ENCODE results near the gene DUSP2.
"Not testable (repeated sequence)": the region's sequence is repeated elsewhere in the genome, so short reads cannot be mapped to it uniquely, and the experiment has no call there.

DUSP2 gene

GRCh38 chr2:96161898-96162297 is 16.7 kb upstream of the DUSP2 start:
- DNase-seq = no peak

DNA sequence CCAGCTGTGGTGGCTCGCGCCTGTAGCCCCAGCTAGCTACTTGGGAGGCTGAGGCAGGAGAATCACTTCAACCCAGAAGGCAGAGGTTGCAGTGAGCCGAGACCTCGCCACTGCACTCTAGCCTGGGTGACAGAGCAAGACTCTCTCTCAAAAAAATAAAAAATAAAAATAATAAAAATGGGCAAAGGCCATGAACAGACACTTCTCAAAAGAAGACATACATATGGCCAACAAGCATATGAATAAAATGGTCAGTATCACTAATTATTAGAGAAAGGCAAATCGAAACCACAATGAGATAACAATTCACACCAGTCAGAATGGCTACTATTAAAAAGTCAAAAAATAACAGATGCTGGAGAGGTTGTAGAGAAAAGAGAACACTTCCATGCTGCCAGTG is 15.1 kb upstream of the DUSP2 start:
- not testable (repeated sequence) for DNase-seq

DNA sequence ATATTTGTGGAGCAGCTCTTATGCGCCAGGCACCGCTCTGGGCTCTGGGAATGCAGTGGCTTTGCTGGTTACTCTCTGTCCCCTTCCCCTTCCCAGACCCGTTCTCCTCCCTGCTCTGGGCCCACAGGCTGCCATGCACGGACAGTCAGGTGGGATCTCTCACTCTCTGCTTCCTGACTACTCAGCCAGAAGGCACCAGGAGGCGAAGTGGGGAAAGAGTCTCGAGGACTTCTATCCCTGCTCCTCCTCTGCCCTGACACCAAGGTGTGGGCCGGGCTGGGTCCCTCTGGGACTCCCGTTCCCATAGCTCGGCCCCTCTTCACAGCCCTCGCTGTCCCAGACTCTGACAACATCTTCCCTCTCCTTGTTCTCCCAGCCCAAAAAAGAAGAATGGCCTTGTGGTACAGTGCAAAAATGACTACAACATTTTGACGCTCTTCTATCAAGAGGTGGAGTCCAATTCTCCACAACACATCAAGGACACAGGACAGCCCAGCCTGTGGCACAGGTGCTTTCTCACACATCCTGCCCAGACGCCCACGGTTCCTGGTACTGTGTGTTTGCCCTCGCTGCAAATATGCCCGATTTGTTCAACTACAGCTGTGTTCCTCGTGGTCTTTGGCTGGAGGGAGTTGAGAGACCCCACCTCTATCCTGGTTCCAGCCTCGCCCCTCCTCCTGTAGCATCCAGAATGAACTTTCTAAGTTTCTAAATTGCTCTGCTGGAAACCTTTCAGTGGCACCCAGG is 14.0 kb upstream of the DUSP2 start:
- no peak for DNase-seq

- no peak for DNase-seq
These were observed 13.3 kb upstream of the DUSP2 start for GRCh38 chr2:96158554-96158940.

GRCh38 chr2:96157649-96158553 is 12.7 kb upstream of the DUSP2 start:
- no peak for DNase-seq

DNA sequence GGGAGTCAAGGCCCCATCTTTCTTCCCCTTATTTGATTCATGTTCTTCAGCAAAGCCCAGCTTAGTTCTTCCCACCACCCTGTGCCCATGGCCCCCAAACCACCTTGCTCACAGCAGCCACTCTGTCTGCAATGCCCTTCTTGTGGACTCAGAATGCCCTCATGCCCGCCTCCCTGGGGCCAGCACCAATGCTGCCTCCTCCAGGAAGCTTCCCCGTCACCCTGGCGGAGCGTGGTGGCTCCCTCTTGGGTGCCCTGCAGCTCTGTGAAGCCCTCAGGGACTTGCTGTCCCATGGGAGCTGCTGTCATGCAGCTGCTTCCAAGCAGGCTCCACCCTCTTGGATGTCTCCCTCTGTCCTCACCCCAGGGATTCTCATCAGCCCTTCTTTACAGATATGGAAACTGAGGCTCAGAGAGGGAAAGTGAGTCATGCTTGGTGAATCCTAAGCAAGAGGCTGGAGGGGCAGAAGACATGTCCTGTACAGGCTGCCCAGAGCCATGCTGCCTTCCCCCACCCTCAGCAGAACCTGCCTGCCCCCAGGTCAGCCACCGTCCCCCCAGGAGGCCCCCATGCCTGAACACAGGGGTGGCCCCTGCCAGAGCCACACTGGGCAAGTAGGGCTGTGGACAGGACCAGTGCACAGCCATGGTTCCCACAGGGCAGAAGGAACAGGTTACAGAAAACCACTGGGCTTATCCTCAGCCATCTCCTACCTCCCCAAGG is 11.8 kb upstream of the DUSP2 start:
- DNase-seq = no peak

GRCh38 chr2:96156011-96156820 is 11.0 kb upstream of the DUSP2 start:
- no peak for DNase-seq

GRCh38 chr2:96154506-96155380 is 9.5 kb upstream of the DUSP2 start:
- DNase-seq = no peak

- no peak for DNase-seq
These were observed 8.8 kb upstream of the DUSP2 start for GRCh38 chr2:96153991-96154431.

- DNase-seq = no peak
These were observed 8.1 kb upstream of the DUSP2 start for GRCh38 chr2:96153291-96153713.

- peak; percentile 71 to 86 for DNase-seq
These were observed 7.3 kb upstream of the DUSP2 start for GRCh38 chr2:96152304-96153161.

DNA sequence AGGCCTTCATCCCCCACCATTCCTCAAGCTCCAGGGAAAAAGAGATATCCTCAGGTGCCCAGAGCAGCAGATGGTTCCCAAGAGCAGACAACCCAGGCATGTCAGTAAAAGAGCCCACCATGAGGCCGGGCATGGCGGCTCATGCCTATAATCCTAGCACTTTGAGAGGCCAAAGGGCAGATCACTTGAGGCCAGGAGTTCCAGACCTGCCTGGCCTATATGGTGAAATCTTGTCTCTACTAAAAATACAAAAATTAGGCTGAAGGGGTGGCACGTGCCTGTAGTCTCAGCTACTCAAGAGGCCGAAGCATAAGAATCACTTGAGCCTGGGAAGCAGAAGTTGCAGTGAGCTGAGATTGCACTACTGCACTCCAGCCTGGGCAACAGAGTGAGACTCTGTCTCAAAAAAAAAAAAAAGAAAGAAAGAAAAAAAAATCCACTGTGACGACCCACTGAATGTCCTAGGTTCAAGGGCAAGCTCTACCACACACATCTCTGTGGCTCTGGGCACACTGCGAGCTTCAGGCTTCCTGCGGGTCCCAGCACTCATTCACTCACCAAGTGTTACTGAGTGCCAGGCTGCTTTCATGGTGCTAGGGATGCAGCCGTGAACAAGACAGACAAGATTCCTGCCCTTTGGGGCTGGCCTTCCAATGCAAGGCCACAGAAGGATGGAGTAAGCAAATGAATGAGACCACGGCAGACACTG is 6.5 kb upstream of the DUSP2 start:
- DNase-seq = peak; percentile 36 to 40

GRCh38 chr2:96150791-96151594 is 5.8 kb upstream of the DUSP2 start:
- no peak for DNase-seq

- no peak for DNase-seq
These were observed 4.9 kb upstream of the DUSP2 start for GRCh38 chr2:96150007-96150640.

DNA sequence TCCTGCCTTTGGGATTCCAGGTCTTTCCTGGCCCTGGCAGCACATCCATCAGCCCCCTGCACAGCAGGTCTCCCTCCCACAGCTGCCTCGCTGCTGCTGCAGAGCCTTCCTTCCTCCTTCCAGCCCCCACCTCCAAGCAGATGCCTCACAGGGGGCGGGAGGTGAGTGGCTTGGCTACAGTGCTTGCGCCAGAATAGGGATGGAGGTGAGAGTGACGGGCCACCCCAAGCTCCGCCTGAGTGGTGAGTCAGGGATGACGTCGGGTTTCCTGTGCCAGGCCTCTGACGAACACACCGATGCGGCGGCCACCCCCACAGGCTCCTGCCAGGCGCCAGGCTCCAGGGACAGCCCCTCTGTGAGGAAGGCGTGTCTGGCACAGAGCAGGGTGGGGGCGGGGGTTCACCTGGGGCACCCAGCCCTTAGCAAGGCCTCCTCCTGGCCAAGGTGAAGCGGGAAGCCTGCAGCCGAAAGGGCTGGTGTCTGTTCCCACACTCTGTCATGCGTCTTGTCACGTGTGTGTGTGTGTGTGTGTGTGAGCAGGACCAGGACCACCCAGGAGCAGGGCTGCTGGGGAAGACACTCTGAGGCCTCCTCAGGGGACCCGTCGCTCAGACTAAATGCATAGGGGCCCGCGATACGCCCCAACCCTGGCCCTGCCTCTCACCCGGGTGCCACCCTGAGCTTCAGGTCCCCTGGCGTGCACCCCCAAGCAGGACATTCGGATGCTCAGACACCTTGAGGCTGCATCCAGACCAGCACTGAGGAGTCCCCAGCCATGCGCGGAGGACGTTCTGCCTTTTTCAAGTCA is 3.4 kb upstream of the DUSP2 start:
- peak; percentile 15 to 36 for DNase-seq

DNA sequence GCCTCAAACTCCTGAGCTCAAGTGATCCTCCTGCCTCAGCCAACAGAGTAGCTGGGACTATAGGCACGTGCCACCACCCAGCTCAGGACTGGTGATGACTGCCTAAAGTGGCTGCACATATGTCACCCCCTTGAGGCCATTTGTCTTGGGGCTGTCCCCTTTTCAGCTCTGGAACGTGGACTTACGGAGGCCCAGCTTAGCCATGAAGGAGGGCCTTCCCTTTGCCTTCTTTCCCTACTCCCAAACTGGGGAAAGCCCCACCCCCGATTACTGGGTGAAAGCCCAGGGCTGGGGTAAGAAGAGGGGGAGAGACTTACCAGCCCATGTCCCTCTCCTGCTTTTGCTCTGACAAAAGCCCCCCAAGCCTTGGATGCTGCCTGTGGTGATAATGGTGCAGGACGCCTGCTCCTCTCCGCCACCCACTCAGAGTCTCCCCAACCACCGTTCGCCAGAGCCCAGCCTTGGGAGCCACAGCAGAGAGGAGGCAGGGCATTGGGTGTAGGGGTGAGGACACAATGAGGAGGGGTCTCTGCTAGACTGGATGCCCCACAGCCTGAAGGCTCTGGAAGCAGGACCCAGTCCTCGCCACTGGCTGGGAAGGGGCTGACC is 2.5 kb upstream of the DUSP2 start:
- DNase-seq = peak; percentile 32 to 69

All from NCI-H524 (cell line).